ENCODE results near the gene OR1E1. TPM values are rescaled to one million over a fixed set of nuclear protein-coding genes. Genes with fewer than 3 reads are reported as not detected.
"Not testable (repeated sequence)": the region's sequence is repeated elsewhere in the genome, so short reads cannot be mapped to it uniquely, and the experiment has no call there.

OR1E1 gene
- total and polyA plus RNA-seq, 8 donors, result 0.13 TPM; not detected in 7

DNA sequence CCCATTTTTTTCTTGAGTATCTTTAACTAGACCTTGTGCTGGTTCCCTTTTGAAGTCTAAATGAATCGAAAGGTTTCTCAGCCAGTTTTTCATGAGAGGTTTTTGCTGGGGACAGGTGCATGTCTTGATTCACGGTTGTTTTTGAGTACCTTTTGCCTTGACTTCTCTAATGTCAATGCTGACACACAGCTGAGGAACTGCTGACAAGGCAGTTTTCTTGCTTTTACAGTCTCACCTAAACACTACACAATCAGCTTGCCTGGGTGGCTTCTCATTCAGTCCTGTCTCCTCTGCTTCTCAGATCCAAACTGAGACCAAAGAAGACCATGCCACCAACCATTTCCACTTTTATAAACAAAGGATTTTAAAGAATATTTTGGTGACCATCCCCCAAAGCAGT lies 20.0 kb upstream of the OR1E1 start:
- no peaks in the 10 kb centered on the region for H3K9me3 ChIP-seq
- no peak overlapping the region for H3K4me3 ChIP-seq
- H3K4me1 ChIP-seq, result no peaks in the 10 kb centered on the region
- ATAC-seq, result no peak
- H3K36me3 ChIP-seq, result no peaks in the 10 kb centered on the region
- TF ChIP-seq, protein P1, sequence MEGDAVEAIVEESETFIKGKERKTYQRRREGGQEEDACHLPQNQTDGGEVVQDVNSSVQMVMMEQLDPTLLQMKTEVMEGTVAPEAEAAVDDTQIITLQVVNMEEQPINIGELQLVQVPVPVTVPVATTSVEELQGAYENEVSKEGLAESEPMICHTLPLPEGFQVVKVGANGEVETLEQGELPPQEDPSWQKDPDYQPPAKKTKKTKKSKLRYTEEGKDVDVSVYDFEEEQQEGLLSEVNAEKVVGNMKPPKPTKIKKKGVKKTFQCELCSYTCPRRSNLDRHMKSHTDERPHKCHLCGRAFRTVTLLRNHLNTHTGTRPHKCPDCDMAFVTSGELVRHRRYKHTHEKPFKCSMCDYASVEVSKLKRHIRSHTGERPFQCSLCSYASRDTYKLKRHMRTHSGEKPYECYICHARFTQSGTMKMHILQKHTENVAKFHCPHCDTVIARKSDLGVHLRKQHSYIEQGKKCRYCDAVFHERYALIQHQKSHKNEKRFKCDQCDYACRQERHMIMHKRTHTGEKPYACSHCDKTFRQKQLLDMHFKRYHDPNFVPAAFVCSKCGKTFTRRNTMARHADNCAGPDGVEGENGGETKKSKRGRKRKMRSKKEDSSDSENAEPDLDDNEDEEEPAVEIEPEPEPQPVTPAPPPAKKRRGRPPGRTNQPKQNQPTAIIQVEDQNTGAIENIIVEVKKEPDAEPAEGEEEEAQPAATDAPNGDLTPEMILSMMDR (IDR thresholded peaks at IDR 0.05), result no peak
- no peak for DNase-seq
- intact Hi-C loops (cut with DNase I), result no loop called here
- no peak overlapping the region for H3K27ac ChIP-seq
- H3K27me3 ChIP-seq, result no peaks in the 10 kb centered on the region

DNA sequence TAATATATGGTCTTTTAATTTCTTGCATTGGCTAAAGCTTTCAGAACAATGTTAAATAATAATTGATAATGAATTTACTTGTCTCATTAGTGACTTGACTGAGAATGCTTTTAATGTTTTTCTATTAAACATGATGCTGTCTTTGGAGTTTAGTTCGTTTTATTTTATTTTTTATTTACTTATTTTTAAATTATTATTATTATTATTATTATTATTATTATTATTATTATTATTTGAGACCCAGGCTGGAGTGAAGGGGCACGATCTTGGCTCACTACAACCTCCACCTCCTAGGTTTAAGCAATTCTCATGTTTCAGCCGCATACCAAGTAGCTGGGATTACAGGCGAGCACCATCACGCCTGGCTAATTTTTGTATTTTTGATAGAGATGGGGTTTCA lies 17.4 kb upstream of the OR1E1 start:
- ATAC-seq (no peak), DNase-seq (no peak)
- intact Hi-C loops (cut with DNase I), result no loop called here
- H3K36me3 ChIP-seq, result no peaks in the 10 kb centered on the region
- no peaks in the 10 kb centered on the region for H3K27me3 ChIP-seq
- no peaks in the 10 kb centered on the region for H3K9me3 ChIP-seq
- H3K4me1 ChIP-seq, result no peaks in the 10 kb centered on the region
- H3K4me3 ChIP-seq, result no peak overlapping the region
- TF ChIP-seq, protein P1 (IDR thresholded peaks at IDR 0.05), result no peak
- no peak overlapping the region for H3K27ac ChIP-seq

DNA sequence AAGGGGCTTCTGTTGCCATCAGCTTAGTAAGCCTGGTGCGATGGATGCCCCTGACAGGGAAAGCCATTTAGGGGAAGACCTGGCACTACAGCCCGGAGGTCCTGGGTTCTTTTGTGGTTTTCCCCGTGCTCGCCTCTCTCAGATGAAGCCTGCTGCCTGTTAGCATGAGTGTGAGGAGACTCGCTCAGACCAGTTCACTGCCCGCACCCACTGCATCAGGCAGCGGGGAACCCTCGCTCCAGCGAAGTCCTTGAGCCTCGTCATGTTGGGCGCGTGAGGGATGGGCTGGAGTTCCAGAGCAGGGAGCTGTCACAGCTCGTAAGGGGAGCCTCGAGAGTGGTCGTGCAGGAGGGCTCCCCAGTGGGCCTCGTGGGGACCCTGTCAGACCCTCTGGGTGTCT lies 14.0 kb upstream of the OR1E1 start:
- H3K27me3 ChIP-seq; H3K36me3 ChIP-seq; H3K4me3 ChIP-seq; H3K27ac ChIP-seq; DNase-seq; H3K4me1 ChIP-seq; intact Hi-C loops (cut with DNase I); ATAC-seq: not testable (repeated sequence)
- H3K9me3 ChIP-seq, result peaks cover 0 to 11% of the 10 kb centered on the region in 2 donors

DNA sequence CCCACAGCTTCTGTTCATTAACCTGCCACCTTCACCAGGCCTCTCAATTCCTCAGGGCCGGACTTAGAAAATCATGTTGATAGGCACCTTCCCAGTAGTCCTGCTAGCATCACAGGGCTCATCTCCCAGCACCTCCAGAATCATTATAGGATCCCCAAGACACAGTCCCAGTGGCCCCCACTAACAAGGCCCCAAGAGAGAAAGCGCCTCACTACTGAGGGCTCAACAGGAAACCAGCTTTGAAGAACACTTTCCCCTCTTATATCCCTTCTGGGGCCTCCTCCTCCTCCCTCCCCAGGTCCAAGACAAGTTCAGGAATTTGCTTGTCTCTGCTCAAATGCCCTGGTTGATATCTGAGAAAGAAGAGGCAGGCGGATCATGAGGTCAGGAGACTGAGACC lies 12.9 kb upstream of the OR1E1 start, which contains the start of gene OR3A3:
OR3A3 (plus strand) TSS at position 301 of the 400 bp plus-strand sequence.
- Histone ChIP-seq H3K9me3 (peaks cover 0 to 20% of the 10 kb centered on the region in 2 donors), H3K27ac (no peak within 1 kb of the TSS), H3K4me3 (no peak within 1 kb of the TSS), H3K36me3 (no peaks in the 10 kb centered on the region), H3K4me1 (no peaks in the 10 kb centered on the region), H3K27me3 (no peaks in the 10 kb centered on the region)
- TF ChIP-seq, protein P1 (IDR thresholded peaks at IDR 0.05), result no peak
- intact Hi-C loops (cut with DNase I), result no loop called here
- DNase-seq, result no peak
- ATAC-seq, result no peak

DNA sequence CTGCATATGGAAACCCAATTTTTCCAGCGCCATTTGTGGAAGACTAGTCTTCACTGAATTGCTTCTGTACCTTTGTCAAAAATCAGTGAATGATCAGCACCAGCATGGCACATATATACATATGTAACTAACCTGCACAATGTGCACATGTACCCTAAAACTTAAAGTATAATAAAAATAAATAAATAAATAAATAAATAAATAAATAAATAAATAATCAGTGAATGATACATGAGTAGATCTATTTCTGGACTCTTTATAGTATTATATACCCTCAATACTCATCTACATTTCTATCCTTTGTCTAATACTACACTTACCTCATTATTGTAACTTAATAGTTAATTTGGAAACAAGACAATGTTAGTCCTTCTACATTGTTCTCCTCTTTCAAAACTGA lies 5.6 kb upstream of the OR1E1 start:
- H3K4me1 ChIP-seq; H3K36me3 ChIP-seq; H3K27ac ChIP-seq; DNase-seq; H3K27me3 ChIP-seq; ATAC-seq; intact Hi-C loops (cut with DNase I); H3K4me3 ChIP-seq: not testable (repeated sequence)
- H3K9me3 ChIP-seq, result peaks cover 0 to 20% of the 10 kb centered on the region in 2 donors

DNA sequence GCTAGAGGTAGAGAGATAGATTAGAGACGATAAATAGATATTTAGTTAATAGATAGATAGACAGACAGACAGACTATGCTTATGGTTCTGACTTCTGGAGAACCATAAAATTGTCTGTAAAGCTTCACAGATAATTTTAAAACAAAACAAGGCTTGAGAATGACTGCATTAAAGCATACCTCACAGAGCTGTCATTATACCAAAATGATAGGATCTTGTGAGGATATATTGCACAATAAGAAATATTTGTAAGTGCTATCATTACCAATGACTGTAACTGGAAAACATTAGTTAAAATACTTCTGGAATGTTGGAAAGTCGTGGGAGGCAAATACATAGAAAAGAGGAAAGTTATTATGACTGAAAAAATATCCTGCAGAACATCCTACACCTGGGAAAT lies 3.6 kb upstream of the OR1E1 start:
- no peak for DNase-seq
- H3K9me3 ChIP-seq, result peaks cover 0 to 6% of the 10 kb centered on the region in 2 donors

More for the DNA sequence above, 3.6 kb upstream of the OR1E1 start:
- TF ChIP-seq, protein P1 (IDR thresholded peaks at IDR 0.05), result no peak
- Histone ChIP-seq H3K4me3 (no peak overlapping the region), H3K36me3 (no peaks in the 10 kb centered on the region), H3K4me1 (no peaks in the 10 kb centered on the region), H3K27ac (no peak overlapping the region), H3K27me3 (no peaks in the 10 kb centered on the region)
- ATAC-seq, result no peak
- intact Hi-C loops (cut with DNase I), result no loop called here

Data from left lung (tissue), 10 donors.